HepG2 (cell line): ENCODE measurements around the gene EHD1. TPM values are rescaled to one million over a fixed set of nuclear protein-coding genes. Genes with fewer than 3 reads are reported as not detected.

Source experiments
- ARID5B ChIP-seq: IDR thresholded peaks from 2 replicates; pipeline ENCODE4 v1.4.0; 2020; ENCODE audit warnings: mild to moderate bottlenecking, missing genetic modification reagents
- ATF1 ChIP-seq: IDR thresholded peaks from 2 replicates; pipeline ENCODE4 v1.6.1; 2016; ENCODE audit warnings: mild to moderate bottlenecking, control low read depth
- ATF7 ChIP-seq, 2 experiments: fragments of 450-650 bp in 1 of 2; sonication (generic) in 1 of 2; formaldehyde crosslinking in 1 of 2; IDR thresholded peaks; 2 replicates each; pipeline versions ENCODE4 v1.4.0 to v1.6.1; 2016 to 2020; ENCODE audit warnings: antibody characterized with exemption in 1 of 2, mild to moderate bottlenecking in 1 of 2, missing genetic modification reagents in 1 of 2
- HNF4G ChIP-seq, 2 experiments: sonication (generic) in 1 of 2; formaldehyde crosslinking in 1 of 2; IDR thresholded peaks; 2 replicates each; pipeline versions ENCODE4 v1.4.0 to v1.6.1; 2011 to 2020; ENCODE audit warnings: borderline replicate concordance in 2 of 2, low read depth in 2 of 2, mild to moderate bottlenecking in 2 of 2, low read length in 1 of 2, missing genetic modification reagents in 1 of 2, moderate library complexity in 1 of 2
- KIAA2018 ChIP-seq: sonication (generic); formaldehyde crosslinking; IDR thresholded peaks from 2 replicates; pipeline ENCODE4 v1.5.0; 2020; ENCODE audit warnings: mild to moderate bottlenecking, missing genetic modification reagents, borderline replicate concordance
- NPAS2 ChIP-seq: sonication (generic); formaldehyde crosslinking; IDR thresholded peaks from 2 replicates; pipeline ENCODE4 v1.8.0; 2022; ENCODE audit warnings: mild to moderate bottlenecking, missing genetic modification reagents, borderline replicate concordance
- POLR2AphosphoS2 ChIP-seq: IDR thresholded peaks from 2 replicates; pipeline ENCODE4 v1.6.1; 2011; ENCODE audit warnings: low read depth, low read length, improper control_type of control experiment
- PPARG ChIP-seq: conservative IDR thresholded peaks from 2 replicates; pipeline ENCODE4 v1.6.1; 2016; ENCODE audit warnings: missing biosample characterization, missing genetic modification reagents
- SCMH1 ChIP-seq: sonication (generic); formaldehyde crosslinking; IDR thresholded peaks from 2 replicates; pipeline ENCODE4 v1.9.0; 2021; ENCODE audit warnings: missing genetic modification reagents, mild to moderate bottlenecking, borderline replicate concordance
- SMARCC2 ChIP-seq: fragments of 450-650 bp; IDR thresholded peaks from 2 replicates; pipeline ENCODE4 v1.6.1; 2017; ENCODE audit warnings: antibody characterized with exemption, mild to moderate bottlenecking
- TBL1XR1 ChIP-seq: fragments of 150-350 bp; IDR thresholded peaks from 2 replicates; pipeline ENCODE4 v1.6.1; 2014; ENCODE audit warnings: borderline replicate concordance, low read length; ENCODE audit not compliant: partially characterized antibody
- ZNF256 ChIP-seq: sonication (generic); formaldehyde crosslinking; conservative IDR thresholded peaks from 2 replicates; pipeline ENCODE4 v1.4.0; 2020; ENCODE audit warnings: missing genetic modification reagents
- ZNF326 ChIP-seq: sonication (generic); formaldehyde crosslinking; IDR thresholded peaks from 2 replicates; pipeline ENCODE4 v1.4.0; 2020; ENCODE audit warnings: missing genetic modification reagents, borderline replicate concordance
- ZNF569 ChIP-seq: sonication (generic); formaldehyde crosslinking; IDR thresholded peaks from 2 replicates; pipeline ENCODE4 v1.5.0; 2020; ENCODE audit warnings: mild to moderate bottlenecking, missing genetic modification reagents, moderate library complexity, borderline replicate concordance
- ZNF619 ChIP-seq: sonication (generic); formaldehyde crosslinking; IDR thresholded peaks from 2 replicates; pipeline ENCODE4 v1.4.0; 2020; ENCODE audit warnings: mild to moderate bottlenecking, missing genetic modification reagents
- ZNF766 ChIP-seq: sonication (generic); formaldehyde crosslinking; IDR thresholded peaks from 2 replicates; pipeline ENCODE4 v1.5.0; 2020; ENCODE audit warnings: missing genetic modification reagents, borderline replicate concordance
- ZNF878 ChIP-seq: sonication (generic); formaldehyde crosslinking; IDR thresholded peaks from 2 replicates; pipeline ENCODE4 v1.8.1; 2023; ENCODE audit warnings: mild to moderate bottlenecking, missing genetic modification reagents, moderate library complexity
- polyA plus RNA-seq, 8 experiments: library from polyadenylated mRNA; depleted of rRNA in 3 of 8; stranded (reverse) in 7 of 8; unstranded in 1 of 8; fragments of >200 nt; fragmentation: Illumina TruSeq in 4 of 8; extraction: Trizol in 4 of 8; gene quantifications; 2 replicates each; pipeline versions ENCODE4 v1.2.1 to v1.2.3, GENCODE V29; 2011 to 2016; ENCODE audit warnings: low read depth in 4 of 8, missing spikeins in 1 of 8, mixed read lengths in 1 of 8; ENCODE audit not compliant: insufficient read depth in 1 of 8
- total RNA-seq, 5 experiments: library from RNA; depleted of rRNA; stranded (reverse); fragments of >200 nt; fragmentation: Illumina TruSeq; extraction: Trizol; gene quantifications; 2 replicates each; pipeline ENCODE4 v1.2.3, GENCODE V29; 2016; ENCODE audit warnings: low read depth in 1 of 5

EHD1 gene
- total and polyA plus RNA-seq, 2 of the 13 experiments (the other 11 are each of a cell fraction or from before 2014, with no cell fraction given): 23.6 to 26.6 TPM

DNA sequence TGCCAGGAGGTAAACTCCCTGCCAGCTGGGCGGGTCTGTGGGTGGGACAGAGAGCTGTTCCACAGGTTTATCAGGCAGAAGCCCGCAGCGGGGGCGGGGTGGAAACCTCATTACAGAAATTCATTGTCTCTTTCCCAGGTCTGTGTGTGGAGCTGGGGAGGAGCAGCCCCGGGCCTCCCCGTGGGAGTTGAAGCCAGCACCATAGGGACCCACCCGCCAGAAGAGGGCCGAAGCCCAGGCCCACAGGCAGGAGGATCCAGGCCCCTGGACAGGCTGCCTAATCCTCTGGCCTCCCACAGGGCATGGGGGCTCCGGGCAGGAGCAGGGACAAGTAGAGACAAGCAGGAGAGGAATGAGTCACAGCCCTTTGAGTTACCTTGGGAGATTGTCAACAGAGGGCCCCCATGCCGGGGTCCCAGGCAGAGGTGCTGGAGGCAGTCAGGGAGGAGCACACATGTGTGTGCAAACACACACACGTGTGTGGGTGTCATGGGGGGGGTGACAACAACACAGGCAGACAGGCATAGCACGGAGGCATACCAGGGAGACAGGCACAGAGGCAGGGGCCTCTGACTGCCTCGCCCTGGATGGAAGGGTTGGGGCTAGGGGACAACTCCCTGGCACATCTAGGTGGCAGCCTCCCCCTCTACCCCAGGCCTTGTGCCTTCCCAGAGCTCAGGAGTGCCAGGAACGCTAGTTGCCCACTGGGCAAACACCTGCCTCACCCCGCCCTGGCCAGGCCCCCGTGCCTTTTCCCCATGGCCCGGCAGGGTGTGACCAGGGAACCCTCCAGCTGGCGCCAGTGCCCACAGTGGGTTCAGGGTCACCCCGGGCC is 35.4 kb downstream of the EHD1 start (continued):
- no peak for TF ChIP-seq ZNF326 (CRISPR knock-in tag)
- no peak for TF ChIP-seq ATF7 (IDR thresholded peaks at IDR 0.05)
- no peak for TF ChIP-seq ATF7 (CRISPR knock-in tag; IDR thresholded peaks at IDR 0.05)
- no peak; the same call in 1 of the 2 replicates for TF ChIP-seq PPARG (CRISPR knock-in tag)
- no peak for TF ChIP-seq TBL1XR1
- no peak for TF ChIP-seq NPAS2
- TF ChIP-seq ZNF256 (CRISPR knock-in tag): no peak
- TF ChIP-seq SMARCC2: no peak
- TF ChIP-seq ZNF569 (CRISPR knock-in tag): no peak
- no peak for TF ChIP-seq ZNF878 (CRISPR knock-in tag)
- no peak for TF ChIP-seq SCMH1
- no peak for TF ChIP-seq ATF1 (CRISPR knock-in tag)
- TF ChIP-seq HNF4G (IDR thresholded peaks at IDR 0.05; ENCODE audit: borderline replicate concordance, low read depth, low read length): no peak
- no peak for TF ChIP-seq HNF4G (CRISPR knock-in tag; IDR thresholded peaks at IDR 0.05; ENCODE audit: borderline replicate concordance, low read depth)
- no peak for TF ChIP-seq POLR2AphosphoS2
- no peak for TF ChIP-seq KIAA2018 (CRISPR knock-in tag)
- no peak for TF ChIP-seq ZNF766 (CRISPR knock-in tag)
- TF ChIP-seq ARID5B (CRISPR knock-in tag): peak; percentile 44; the same call in 1 of the 2 replicates
- TF ChIP-seq ZNF619 (CRISPR knock-in tag): no peak
